Spleen (tissue), 11 donors: ENCODE data around the gene KCNJ14. TPM values are rescaled to one million over a fixed set of nuclear protein-coding genes. Genes with fewer than 3 reads are reported as not detected.
A peak's percentile ranks its signal among the peaks of the same experiment; 100 is the strongest.

Experiments used
- DNase-seq: peaks from one replicate; pipeline ENCODE4 v3.0.0-alpha.2; 2020
- H3K27ac ChIP-seq, 8 donors: fragments of 200-600 bp; sonication (generic) in 7 of 8; 1 replicate in 4 of 8; 2 replicates in 4 of 8; pipeline versions ENCODE4 v1.5.0 to v1.8.0; 2016 to 2021; ENCODE audit warnings: inconsistent platforms in 4 of 8, mild to moderate bottlenecking in 4 of 8, moderate library complexity in 1 of 8
- H3K27me3 ChIP-seq, 7 donors: fragments of 200-600 bp; sonication (generic) in 6 of 7; replicated peaks in 1 of 7; 1 replicate in 4 of 7; 2 replicates in 3 of 7; pipeline versions ENCODE4 v1.5.0 to v1.8.0; 2016 to 2021; ENCODE audit warnings: inconsistent platforms in 3 of 7, mild to moderate bottlenecking in 1 of 7
- H3K36me3 ChIP-seq, 6 donors: fragments of 200-600 bp; sonication (generic) in 5 of 6; 1 replicate in 4 of 6; 2 replicates in 2 of 6; pipeline versions ENCODE4 v1.5.0 to v1.8.0; 2016 to 2021; ENCODE audit warnings: inconsistent platforms in 2 of 6
- H3K4me1 ChIP-seq, 6 donors: fragments of 200-600 bp; sonication (generic) in 5 of 6; 1 replicate in 3 of 6; 2 replicates in 3 of 6; pipeline versions ENCODE4 v1.5.0 to v1.8.0; 2016 to 2021; ENCODE audit warnings: inconsistent platforms in 3 of 6
- H3K4me3 ChIP-seq, 8 donors: fragments of 200-600 bp; sonication (generic) in 7 of 8; 1 replicate in 4 of 8; 2 replicates in 4 of 8; pipeline versions ENCODE4 v1.5.0 to v1.8.0; 2016 to 2021; ENCODE audit warnings: inconsistent platforms in 4 of 8, mild to moderate bottlenecking in 4 of 8, moderate library complexity in 2 of 8
- H3K9me3 ChIP-seq, 8 donors: fragments of 200-600 bp; sonication (generic) in 7 of 8; 1 replicate in 4 of 8; 2 replicates in 4 of 8; pipeline versions ENCODE4 v1.5.0 to v1.8.0; 2016 to 2021; ENCODE audit warnings: inconsistent platforms in 4 of 8
- CTCF ChIP-seq, 11 experiments: fragments of 200-600 bp in 7 of 11; fragments of 450-650 bp in 4 of 11; sonication (generic) in 4 of 11; IDR thresholded peaks in 8 of 11; conservative IDR thresholded peaks in 3 of 11; 1 replicate in 7 of 11; 2 replicates in 4 of 11; pipeline versions ENCODE4 v1.4.0 to v1.8.0; 2016 to 2021; ENCODE audit warnings: antibody characterized with exemption in 11 of 11, inconsistent platforms in 4 of 11, mild to moderate bottlenecking in 1 of 11
- POLR2A ChIP-seq, 3 donors: fragments of 450-650 bp; IDR thresholded peaks; one replicate each; pipeline ENCODE4 v1.5.1; 2017; ENCODE audit warnings: antibody characterized with exemption in 3 of 3, mild to moderate bottlenecking in 1 of 3
- POLR2AphosphoS5 ChIP-seq, 3 donors: sonication (generic); formaldehyde crosslinking; IDR thresholded peaks; one replicate each; pipeline ENCODE4 v1.5.1; 2017; ENCODE audit warnings: antibody characterized with exemption in 3 of 3
- WGBS, 5 donors: extraction: QIAGEN DNeasy Blood & Tissue Kit in 3 of 5; methylation state at CpG; one replicate each; pipeline versions ENCODE4 v1.1.5 to v1.1.7; 2013 to 2018; 5-methylcytosine and 5-hydroxymethylcytosine counted together
- intact Hi-C: fragments of 100-400 bp; cut with DNase I; formaldehyde crosslinking; loops from one replicate; pipeline ENCODE4 v1.15.0; 2023; ENCODE audit warnings: low total_unique reads
- polyA plus RNA-seq, 3 donors: library from polyadenylated mRNA; stranded (reverse); fragments of 200-250 nt; gene quantifications; one replicate each; pipeline ENCODE4 v1.2.1, GENCODE V29; 2013
- total RNA-seq, 7 donors: library from RNA; depleted of rRNA in 3 of 7; stranded (reverse); fragments of >200 nt in 3 of 7; fragmentation: NEBNext Ultra II Directional in 4 of 7; extraction: Animal tissue kit (Norgen Biotek cat#: 25700) in 4 of 7; gene quantifications; one replicate each; pipeline versions ENCODE4 v1.1.0 to v1.2.1, GENCODE V29; 2016 to 2021
- donor health status: healthy with polysubstance abuse.
- donor health status: DM: no; HTN: no; CAD: no; lungs with moderate emphysema.
- donor health status: DM: no; HTN: no; CAD: no.
- donor health status: Bipolar disorder and iron deficiency.
- donor health status: healthy.
- donor health status: DM: no; HTN: no; CAD: no.
- donor health status: DM: yes; HTN: yes; CAD: no.

KCNJ14 gene
- total and polyA plus RNA-seq, 10 donors: 0.26 to 1.4 (median 0.74) TPM

DNA sequence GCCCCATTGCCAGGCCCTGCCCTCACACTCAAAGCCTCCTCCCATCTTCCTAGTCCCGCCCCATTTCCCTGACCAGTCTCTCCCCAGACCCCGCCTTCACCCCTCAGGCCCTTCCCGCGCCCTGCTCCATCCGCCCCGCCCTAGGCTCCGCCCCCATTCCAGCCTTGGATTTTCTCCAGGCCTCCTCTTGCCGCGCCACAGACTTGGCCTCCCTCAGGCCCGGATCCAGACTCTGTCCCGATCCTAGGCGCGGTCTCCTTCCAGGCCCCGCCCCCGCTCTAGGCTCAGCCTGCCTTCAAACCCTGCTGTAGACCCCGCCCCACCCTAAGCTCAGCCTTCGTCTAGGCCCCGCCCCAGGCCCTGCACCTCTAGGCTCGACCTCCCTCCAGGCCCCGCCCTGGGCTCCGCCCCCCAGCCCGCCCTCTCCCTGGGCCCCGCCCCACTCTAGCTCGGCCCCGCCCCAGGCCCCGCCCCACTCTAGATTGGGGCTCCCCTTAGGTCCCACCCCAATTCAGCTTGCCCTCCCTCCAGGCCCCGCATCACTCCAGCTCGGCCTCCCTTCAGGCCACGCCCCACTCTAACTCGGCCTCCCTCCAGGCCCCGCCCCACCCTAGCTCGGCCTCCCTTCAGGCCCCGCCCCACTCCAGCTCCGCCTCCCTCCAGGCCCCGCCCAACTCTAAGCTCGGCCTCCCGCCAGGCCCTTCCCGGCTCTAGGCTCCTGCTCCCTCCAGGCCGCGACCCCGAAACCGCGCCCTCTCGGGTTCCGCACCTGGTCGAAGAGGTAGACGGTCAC lies 37.7 kb downstream of the KCNJ14 start:
- peak overlapping the region in 5 of 8 donors; percentile 59 to 77 (median 68) for H3K27ac ChIP-seq
- intact Hi-C loops: no loop called here
- peaks cover 0 to 4% (median 0%) of the 10 kb centered on the region in 8 donors for H3K9me3 ChIP-seq
- H3K27me3 ChIP-seq: peaks cover 0 to 98% (median 37%) of the 10 kb centered on the region in 7 donors
- peak overlapping the region in 7 of 8 donors; percentile 34 to 73 (median 42) for H3K4me3 ChIP-seq
- H3K36me3 ChIP-seq: no peaks in the 10 kb centered on the region
- H3K4me1 ChIP-seq: peaks cover 8 to 71% (median 48%) of the 10 kb centered on the region in 6 donors
- 2 to 5% (median 2%) methylated on average over 25 to 47 of the region's 47 CpGs for WGBS, 5 donors
- DNase-seq: peak; percentile 94
- TF ChIP-seq POLR2A (IDR thresholded peaks at IDR 0.05): no peak
- TF ChIP-seq POLR2AphosphoS5 (IDR thresholded peaks at IDR 0.05): peak; percentile 83 to 89 (median 86)

GRCh38 chr19:48493718-48494401 lies 38.5 kb downstream of the KCNJ14 start:
- Histone ChIP-seq H3K27ac (peak overlapping the region in 4 of 8 donors; percentile 59 to 77 (median 72)), H3K4me1 (peaks cover 8 to 74% (median 48%) of the 10 kb centered on the region in 6 donors), H3K9me3 (peaks cover 0 to 4% (median 0%) of the 10 kb centered on the region in 8 donors), H3K27me3 (peaks cover 0 to 98% (median 45%) of the 10 kb centered on the region in 7 donors), H3K36me3 (no peaks in the 10 kb centered on the region), H3K4me3 (peak overlapping the region in 7 of 8 donors; percentile 34 to 73 (median 42))
- DNase-seq: peak; percentile 75
- 4 to 72% (median 7%) methylated on average over 2 to 70 of the region's 70 CpGs for WGBS, 5 donors
- TF ChIP-seq CTCF (IDR thresholded peaks at IDR 0.05 in 8 of 11, conservative IDR thresholded peaks at IDR 0.05 in 3 of 11): no peak
- TF ChIP-seq POLR2A (IDR thresholded peaks at IDR 0.05): no peak
- TF ChIP-seq POLR2AphosphoS5 (IDR thresholded peaks at IDR 0.05): no peak
- intact Hi-C loops: no loop called here

GRCh38 chr19:48495396-48495795 lies 40.0 kb downstream of the KCNJ14 start:
- Histone ChIP-seq H3K27me3 (peaks cover 0 to 98% (median 59%) of the 10 kb centered on the region in 7 donors), H3K27ac (peak overlapping the region in 1 of 8 donors; percentile 7)

More at GRCh38 chr19:48495396-48495795, 40.0 kb downstream of the KCNJ14 start:
- WGBS, 5 donors: 37 to 49% (median 41%) methylated on average over 6 of the region's 6 CpGs
- intact Hi-C loops: no loop called here
- Histone ChIP-seq H3K9me3 (peaks cover 0 to 4% (median 0%) of the 10 kb centered on the region in 8 donors), H3K4me3 (no peak overlapping the region), H3K4me1 (peaks cover 4 to 65% (median 39%) of the 10 kb centered on the region in 6 donors), H3K36me3 (no peaks in the 10 kb centered on the region)
- no peak for DNase-seq
- no peak for TF ChIP-seq CTCF (IDR thresholded peaks at IDR 0.05 in 8 of 11, conservative IDR thresholded peaks at IDR 0.05 in 3 of 11)
- TF ChIP-seq POLR2AphosphoS5 (IDR thresholded peaks at IDR 0.05): peak in 1 of 3 donors; percentile 17
